Adrenal gland (tissue), 12 donors: ENCODE measurements around the gene HOXC5. TPM values are rescaled to one million over a fixed set of nuclear protein-coding genes. Genes with fewer than 3 reads are reported as not detected.
A peak's percentile ranks its signal among the peaks of the same experiment; 100 is the strongest.

Source experiments
- DNase-seq, 7 donors: peaks; one replicate each; pipeline ENCODE4 v3.0.0-alpha.2; 2019 to 2020
- H3K27ac ChIP-seq, 5 donors: fragments of 200-600 bp; sonication (generic) in 4 of 5; 1 replicate in 3 of 5; 2 replicates in 2 of 5; pipeline versions ENCODE4 v1.5.1 to v1.8.0; 2016 to 2020; ENCODE audit warnings: mild to moderate bottlenecking in 1 of 5
- H3K27me3 ChIP-seq: fragments of 200-600 bp; 2 replicates; pipeline ENCODE4 v1.8.0; 2021
- H3K36me3 ChIP-seq, 2 donors: fragments of 200-600 bp; replicated peaks in 1 of 2; 1 replicate in 1 of 2; 2 replicates in 1 of 2; pipeline versions ENCODE4 v1.5.1 to v1.8.0; 2018 to 2022
- H3K4me1 ChIP-seq, 2 donors: fragments of 200-600 bp; replicated peaks in 1 of 2; 1 replicate in 1 of 2; 2 replicates in 1 of 2; pipeline versions ENCODE4 v1.5.1 to v1.8.0; 2018 to 2021
- H3K4me3 ChIP-seq, 4 donors: fragments of 200-600 bp; sonication (generic) in 3 of 4; one replicate each; pipeline ENCODE4 v1.5.1; 2016 to 2018
- H3K9me3 ChIP-seq, 3 donors: fragments of 200-600 bp; sonication (generic) in 1 of 3; replicated peaks in 1 of 3; 1 replicate in 2 of 3; 2 replicates in 1 of 3; pipeline versions ENCODE4 v1.5.1 to v1.8.0; 2016 to 2021
- POLR2A ChIP-seq, 2 donors: fragments of 450-650 bp; IDR thresholded peaks; one replicate each; pipeline ENCODE4 v1.6.1; 2017; ENCODE audit warnings: antibody characterized with exemption in 2 of 2, mild to moderate bottlenecking in 2 of 2, moderate library complexity in 1 of 2
- WGBS, 4 donors: extraction: QIAGEN DNeasy Blood & Tissue Kit in 2 of 4; methylation state at CpG; one replicate each; pipeline versions ENCODE4 v1.1.5 to v1.1.7; 2013 to 2017; 5-methylcytosine and 5-hydroxymethylcytosine counted together
- intact Hi-C, 2 donors: fragments of 100-400 bp; cut with DNase I; formaldehyde crosslinking; loops; one replicate each; pipeline versions ENCODE4 v1.14.1 to v1.15.0; 2022 to 2023
- polyA plus RNA-seq, 3 donors: library from polyadenylated mRNA; stranded (reverse); fragments of 200-250 nt in 2 of 3; fragments of 350-450 nt in 1 of 3; fragmentation: Illumina TruSeq in 1 of 3; extraction: RNeasy Lipid Tissue Mini Kit (QIAGEN cat#74804) in 1 of 3; gene quantifications; one replicate each; pipeline ENCODE4 v1.2.3, GENCODE V29; 2013 to 2014
- total RNA-seq, 9 donors: library from RNA; depleted of rRNA in 4 of 9; stranded (reverse); fragments of >200 nt in 4 of 9; fragments of 120-200 nt in 1 of 9; fragmentation: NEBNext Ultra II Directional in 1 of 9; extraction: Animal tissue kit (Norgen Biotek cat#: 25700) in 1 of 9; gene quantifications; one replicate each; pipeline versions ENCODE4 v1.1.0 to v1.2.4, GENCODE V29; 2013 to 2023
- TF ChIP-seq, protein P1 (sequence below), 6 experiments: fragments of 450-650 bp in 4 of 6; fragments of 200-600 bp in 2 of 6; sonication (generic) in 1 of 6; IDR thresholded peaks; 1 replicate in 5 of 6; 2 replicates in 1 of 6; pipeline versions ENCODE4 v1.5.1 to v1.8.0; 2016 to 2021; ENCODE audit warnings: antibody characterized with exemption in 6 of 6, mild to moderate bottlenecking in 2 of 6, moderate library complexity in 1 of 6
- donor health status: healthy with polysubstance abuse.
- donor health status: Bipolar disorder and iron deficiency.
- donor health status: DM: yes; HTN: yes; CAD: no.
- donor health status: DM: no; HTN: no; CAD: no.
- donor health status: DM: no; HTN: no; CAD: no.
- donor health status: DM: yes; HTN: yes; CAD: no.

Gene HOXC5
- total and polyA plus RNA-seq, 12 donors = 0.36 to 1.9 (median 0.77) TPM

- DNase-seq = no peak
- peaks cover 11 to 15% of the 10 kb centered on the region in 2 donors for H3K4me1 ChIP-seq
- WGBS, 4 donors = 28 to 50% (median 35%) methylated on average over 21 to 43 of the region's 43 CpGs
- H3K36me3 ChIP-seq = no peaks in the 10 kb centered on the region
- H3K27me3 ChIP-seq = no peaks in the 10 kb centered on the region
- peak overlapping the region; percentile 25 to 96 (median 91) for H3K27ac ChIP-seq
- no peaks in the 10 kb centered on the region for H3K9me3 ChIP-seq
- TF ChIP-seq, protein P1, sequence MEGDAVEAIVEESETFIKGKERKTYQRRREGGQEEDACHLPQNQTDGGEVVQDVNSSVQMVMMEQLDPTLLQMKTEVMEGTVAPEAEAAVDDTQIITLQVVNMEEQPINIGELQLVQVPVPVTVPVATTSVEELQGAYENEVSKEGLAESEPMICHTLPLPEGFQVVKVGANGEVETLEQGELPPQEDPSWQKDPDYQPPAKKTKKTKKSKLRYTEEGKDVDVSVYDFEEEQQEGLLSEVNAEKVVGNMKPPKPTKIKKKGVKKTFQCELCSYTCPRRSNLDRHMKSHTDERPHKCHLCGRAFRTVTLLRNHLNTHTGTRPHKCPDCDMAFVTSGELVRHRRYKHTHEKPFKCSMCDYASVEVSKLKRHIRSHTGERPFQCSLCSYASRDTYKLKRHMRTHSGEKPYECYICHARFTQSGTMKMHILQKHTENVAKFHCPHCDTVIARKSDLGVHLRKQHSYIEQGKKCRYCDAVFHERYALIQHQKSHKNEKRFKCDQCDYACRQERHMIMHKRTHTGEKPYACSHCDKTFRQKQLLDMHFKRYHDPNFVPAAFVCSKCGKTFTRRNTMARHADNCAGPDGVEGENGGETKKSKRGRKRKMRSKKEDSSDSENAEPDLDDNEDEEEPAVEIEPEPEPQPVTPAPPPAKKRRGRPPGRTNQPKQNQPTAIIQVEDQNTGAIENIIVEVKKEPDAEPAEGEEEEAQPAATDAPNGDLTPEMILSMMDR (IDR thresholded peaks at IDR 0.05) = no peak
- no peak for TF ChIP-seq POLR2A (IDR thresholded peaks at IDR 0.05)
- peak overlapping the region in 2 of 4 donors; percentile 18 to 73 for H3K4me3 ChIP-seq
- intact Hi-C loops = no loop called here
Observed at GRCh38 chr12:54019091-54019811, 13.6 kb upstream of the HOXC5 start.

DNA sequence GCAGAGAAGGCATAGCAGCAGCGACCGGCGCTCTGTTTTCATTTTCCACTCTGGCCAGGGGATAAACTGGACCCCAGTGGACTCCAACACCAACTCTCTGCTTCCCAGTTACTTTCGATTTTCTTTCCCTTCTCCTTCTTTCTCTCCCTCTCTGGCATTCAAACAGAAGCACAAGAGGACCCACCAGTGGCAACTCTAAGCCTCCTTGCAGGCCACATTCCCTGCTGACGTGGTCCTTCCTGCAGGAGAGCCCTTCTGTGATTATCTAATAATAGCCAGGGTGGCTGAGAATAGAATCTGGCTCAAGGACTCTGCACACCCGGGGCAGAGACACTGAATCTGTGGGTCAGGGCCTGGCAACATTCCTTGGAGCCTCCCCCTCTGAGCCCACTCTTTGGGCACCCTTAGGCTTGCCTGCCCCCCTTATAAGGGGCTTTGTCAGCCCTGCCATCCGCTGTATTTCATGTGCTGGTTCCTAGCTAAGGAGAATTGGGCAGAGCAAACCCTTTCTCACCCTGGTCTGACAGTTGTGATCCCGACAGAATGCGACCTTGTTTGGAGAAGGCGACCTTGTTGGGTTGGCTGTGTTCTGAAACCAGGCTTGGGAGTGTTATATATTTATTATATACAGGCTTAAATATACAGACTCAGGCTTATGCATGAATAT lies 12.8 kb upstream of the HOXC5 start:
- Histone ChIP-seq H3K27me3 (no peaks in the 10 kb centered on the region), H3K27ac (peak overlapping the region; percentile 25 to 96 (median 91)), H3K4me3 (peak overlapping the region in 1 of 4 donors; percentile 73), H3K36me3 (no peaks in the 10 kb centered on the region), H3K4me1 (peaks cover 11 to 15% of the 10 kb centered on the region in 2 donors), H3K9me3 (no peaks in the 10 kb centered on the region)
- DNase-seq = peak; percentile 44 to 86 (median 64)
- 13 to 21% (median 18%) methylated on average over 10 of the region's 10 CpGs for WGBS, 4 donors
- intact Hi-C loops = no loop called here
- TF ChIP-seq POLR2A (IDR thresholded peaks at IDR 0.05) = peak in 1 of 2 donors; percentile 9
- TF ChIP-seq, protein P1 (IDR thresholded peaks at IDR 0.05) = no peak

GRCh38 chr12:54020591-54021405 lies 12.1 kb upstream of the HOXC5 start:
- TF ChIP-seq, protein P1 (IDR thresholded peaks at IDR 0.05) = no peak
- no peak for TF ChIP-seq POLR2A (IDR thresholded peaks at IDR 0.05)
- no peak for DNase-seq
- no peaks in the 10 kb centered on the region for H3K36me3 ChIP-seq
- H3K9me3 ChIP-seq = no peaks in the 10 kb centered on the region
- 52 to 83% (median 66%) methylated on average over 19 to 23 of the region's 23 CpGs for WGBS, 4 donors
- H3K27me3 ChIP-seq = no peaks in the 10 kb centered on the region
- peak overlapping the region in 1 of 4 donors; percentile 73 for H3K4me3 ChIP-seq
- intact Hi-C loops = no loop called here
- H3K4me1 ChIP-seq = peaks cover 11 to 15% of the 10 kb centered on the region in 2 donors
- H3K27ac ChIP-seq = peak overlapping the region in 4 of 5 donors; percentile 86 to 96 (median 93)
